Measurements from ENCODE around the gene DESI1. TPM values are rescaled to one million over a fixed set of nuclear protein-coding genes. Genes with fewer than 3 reads are reported as not detected.

The DESI1 gene
- total and polyA plus RNA-seq, 3 donors from 2014 or later = 45.3 to 103 (median 62.6) TPM

DNA sequence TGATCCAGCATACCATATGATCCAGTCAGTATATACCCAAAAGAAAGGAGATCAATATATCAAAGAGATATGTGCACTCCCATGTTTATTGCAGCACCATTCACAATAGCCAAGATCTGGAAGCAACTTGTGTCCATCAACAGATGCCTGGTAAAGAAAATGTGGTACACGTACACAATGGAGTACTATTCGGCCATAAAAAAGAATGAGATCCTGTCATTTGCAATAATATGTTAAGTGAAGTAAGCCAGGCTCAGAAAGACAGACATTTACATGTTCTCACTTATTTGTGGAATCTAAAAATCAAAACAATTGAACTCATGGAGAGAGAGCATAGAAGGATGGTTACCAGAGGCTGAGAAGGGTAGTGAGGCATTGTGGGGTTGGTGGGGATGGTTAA, 40.9 kb upstream of the DESI1 start:
- Histone ChIP-seq H3K27ac (no peak overlapping the region), H3K9me3 (no peaks in the 10 kb centered on the region), H3K4me1 (no peaks in the 10 kb centered on the region), H3K4me3 (no peak overlapping the region), H3K27me3 (no peaks in the 10 kb centered on the region), H3K36me3 (ENCODE audit: low read depth, missing control alignments) (no peaks in the 10 kb centered on the region)
- DNase-seq = no peak
- no peak for TF ChIP-seq CTCF (IDR thresholded peaks at IDR 0.05)
- no peak for TF ChIP-seq POLR2A (IDR thresholded peaks at IDR 0.05)
- intact Hi-C loops (cut with DNase I; ENCODE audit: low total_unique reads) = no loop called here
- WGBS, 2 donors = 96 to 99% methylated on average over 2 of the region's 2 CpGs

DNA sequence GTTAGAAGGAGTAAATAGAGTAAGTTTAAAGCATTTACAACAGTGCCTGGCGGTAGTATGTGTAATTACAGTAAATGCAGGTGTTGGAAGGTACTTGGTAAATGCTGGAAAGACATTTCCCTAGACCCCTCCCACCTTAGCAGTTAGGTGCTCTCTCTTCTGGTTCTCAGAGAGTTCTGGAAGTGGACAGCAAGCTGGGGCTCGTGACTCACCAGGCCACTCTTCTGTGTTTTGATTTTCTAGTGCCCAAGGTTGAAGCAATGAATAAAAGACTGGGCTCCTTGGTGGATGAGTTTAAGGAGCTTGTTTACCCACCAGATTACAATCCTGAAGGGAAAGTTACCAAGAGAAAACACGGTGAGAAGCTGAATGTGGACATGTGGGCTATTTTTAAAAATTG, 40.2 kb upstream of the DESI1 start:
- 84 to 85% methylated on average over 3 of the region's 3 CpGs for WGBS, 2 donors
- no peak for DNase-seq
- no peak for TF ChIP-seq CTCF (IDR thresholded peaks at IDR 0.05)
- TF ChIP-seq POLR2A (IDR thresholded peaks at IDR 0.05) = no peak
- intact Hi-C loops (cut with DNase I; ENCODE audit: low total_unique reads) = no loop called here
- Histone ChIP-seq H3K9me3 (no peaks in the 10 kb centered on the region), H3K36me3 (ENCODE audit: low read depth, missing control alignments) (no peaks in the 10 kb centered on the region), H3K27me3 (no peaks in the 10 kb centered on the region), H3K4me3 (no peak overlapping the region), H3K4me1 (no peaks in the 10 kb centered on the region), H3K27ac (no peak overlapping the region)

DNA sequence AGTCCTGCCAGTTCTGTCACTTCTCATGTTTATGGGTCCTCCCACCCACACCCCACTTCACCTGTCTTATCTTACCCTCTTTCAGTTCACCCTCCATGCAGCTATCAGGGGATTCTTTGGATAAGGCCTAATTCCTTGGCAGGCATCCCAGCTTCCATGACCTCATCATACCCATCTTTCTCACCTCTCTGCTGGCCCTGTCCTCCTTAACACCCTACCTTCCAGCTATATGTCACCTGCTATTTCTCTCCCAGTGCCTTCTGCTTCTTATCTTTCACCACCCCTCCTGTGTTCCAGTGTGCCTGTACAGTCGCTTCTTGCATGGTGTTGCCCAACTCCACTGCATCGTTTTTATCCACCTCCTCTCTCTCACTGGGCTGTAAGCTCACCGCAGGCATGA, 39.6 kb upstream of the DESI1 start:
- no peaks in the 10 kb centered on the region for H3K36me3 ChIP-seq (ENCODE audit: low read depth, missing control alignments)
- H3K4me1 ChIP-seq = no peaks in the 10 kb centered on the region
- TF ChIP-seq POLR2A (IDR thresholded peaks at IDR 0.05) = no peak
- WGBS, 2 donors = 76 to 85% methylated on average over 3 of the region's 3 CpGs
- no peak overlapping the region for H3K27ac ChIP-seq
- DNase-seq = no peak
- no peaks in the 10 kb centered on the region for H3K9me3 ChIP-seq
- intact Hi-C loops (cut with DNase I; ENCODE audit: low total_unique reads) = no loop called here
- no peaks in the 10 kb centered on the region for H3K27me3 ChIP-seq
- H3K4me3 ChIP-seq = no peak overlapping the region

DNA sequence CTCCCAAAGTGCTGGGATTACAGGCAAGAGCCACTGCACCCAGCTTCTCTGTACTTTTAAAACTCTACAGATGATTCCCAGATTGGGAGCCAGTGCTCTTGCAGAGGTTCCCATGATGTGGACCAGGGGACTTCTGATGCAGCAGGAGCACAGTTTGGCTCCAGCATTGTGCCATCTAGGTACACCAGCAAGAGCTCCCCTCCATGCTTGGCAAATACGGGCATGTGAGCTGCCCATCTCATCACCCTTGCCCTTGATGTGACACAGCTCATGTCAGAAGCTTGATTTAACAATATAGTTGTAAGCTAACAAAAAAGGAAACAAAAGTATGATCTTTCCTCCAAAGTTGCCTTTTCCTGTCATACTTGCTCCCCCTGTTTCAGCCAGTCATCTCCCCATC, 39.1 kb upstream of the DESI1 start:
- no peak overlapping the region for H3K27ac ChIP-seq

GRCh38 chr22:41658869-41659268, 38.0 kb upstream of the DESI1 start:
- Histone ChIP-seq H3K4me1 (no peaks in the 10 kb centered on the region), H3K9me3 (no peaks in the 10 kb centered on the region), H3K4me3 (no peak overlapping the region), H3K27ac (no peak overlapping the region), H3K36me3 (ENCODE audit: low read depth, missing control alignments) (no peaks in the 10 kb centered on the region), H3K27me3 (no peaks in the 10 kb centered on the region)
- TF ChIP-seq CTCF (IDR thresholded peaks at IDR 0.05) (no peak), POLR2A (IDR thresholded peaks at IDR 0.05) (no peak)
- no peak for DNase-seq
- intact Hi-C loops (cut with DNase I; ENCODE audit: low total_unique reads) = no loop called here
- WGBS, 2 donors = 90 to 94% methylated on average over 17 of the region's 17 CpGs

More for the DNA sequence above, 39.1 kb upstream of the DESI1 start:
- no peak for TF ChIP-seq CTCF (IDR thresholded peaks at IDR 0.05)
- no peak for TF ChIP-seq POLR2A (IDR thresholded peaks at IDR 0.05)
- H3K4me3 ChIP-seq = no peak overlapping the region
- intact Hi-C loops (cut with DNase I; ENCODE audit: low total_unique reads) = no loop called here
- WGBS, 2 donors = 81 to 94% methylated on average over 1 of the region's 1 CpG
- no peaks in the 10 kb centered on the region for H3K4me1 ChIP-seq
- no peak for DNase-seq
- H3K36me3 ChIP-seq (ENCODE audit: low read depth, missing control alignments) = no peaks in the 10 kb centered on the region
- no peaks in the 10 kb centered on the region for H3K27me3 ChIP-seq
- no peaks in the 10 kb centered on the region for H3K9me3 ChIP-seq
